Measurements from ENCODE around the gene EFCAB6. TPM values are rescaled to one million over a fixed set of nuclear protein-coding genes. Genes with fewer than 3 reads are reported as not detected.

Gene EFCAB6
- total RNA-seq, 1 experiment from 2014 or later, result not detected

- no peaks in the 10 kb centered on the region for H3K36me3 Mint-ChIP-seq (ENCODE audit: insufficient read depth, unreplicated experiment)
- ChIA-PET CTCF (no interaction called here), POLR2A (no interaction called here)
- Histone ChIP-seq H3K4me1 (no peaks in the 10 kb centered on the region), H3K9me3 (no peaks in the 10 kb centered on the region), H3K27me3 (replicated peaks; ENCODE audit: control insufficient read depth, insufficient read depth, low read length) (no peaks in the 10 kb centered on the region; the same call in 1 of the 2 replicates), H3K36me3 (ENCODE audit: control insufficient read depth, insufficient read depth, low read length) (no peaks in the 10 kb centered on the region), H3K4me3 (ENCODE audit: low read depth, low read length) (no peak overlapping the region)
- no TSS peak for BruUV-seq (replicated peaks)
- no peaks in the 10 kb centered on the region for H3K9me3 Mint-ChIP-seq (ENCODE audit: unreplicated experiment)
- DNase-seq, result no peak
- H3K4me3 Mint-ChIP-seq (ENCODE audit: unreplicated experiment), result no peak overlapping the region
- no peak for TF ChIP-seq CTCF (IDR thresholded peaks at IDR 0.05; ENCODE audit: insufficient read depth in 1 of 2, low read depth in 1 of 2, low read length in 1 of 2, severe bottlenecking in 1 of 2, unreplicated experiment in 1 of 2)
- no peaks in the 10 kb centered on the region for H3K4me1 Mint-ChIP-seq (ENCODE audit: low read depth, unreplicated experiment)
- H3K27me3 Mint-ChIP-seq (ENCODE audit: insufficient read depth, unreplicated experiment), result peaks cover 3% of the 10 kb centered on the region
- H3K27ac Mint-ChIP-seq (ENCODE audit: unreplicated experiment), result no peak overlapping the region
- intact Hi-C loops (cut with micrococcal nuclease; ENCODE audit: unreplicated experiment), result no loop called here
Observed at GRCh38 chr22:43531651-43532050, 280.5 kb downstream of the EFCAB6 start.

- no peak for TF ChIP-seq CTCF (IDR thresholded peaks at IDR 0.05; ENCODE audit: insufficient read depth in 1 of 2, low read depth in 1 of 2, low read length in 1 of 2, severe bottlenecking in 1 of 2, unreplicated experiment in 1 of 2)
- no peak overlapping the region for H3K4me3 Mint-ChIP-seq (ENCODE audit: unreplicated experiment)
- H3K4me3 ChIP-seq (ENCODE audit: low read depth, low read length), result no peak overlapping the region
- H3K4me1 Mint-ChIP-seq (ENCODE audit: low read depth, unreplicated experiment), result no peaks in the 10 kb centered on the region
- H3K36me3 Mint-ChIP-seq (ENCODE audit: insufficient read depth, unreplicated experiment), result no peaks in the 10 kb centered on the region
- intact Hi-C loops (cut with micrococcal nuclease; ENCODE audit: unreplicated experiment), result no loop called here
- no peaks in the 10 kb centered on the region for H3K36me3 ChIP-seq (ENCODE audit: control insufficient read depth, insufficient read depth, low read length)
- DNase-seq, result no peak
- H3K27ac Mint-ChIP-seq (ENCODE audit: unreplicated experiment), result no peak overlapping the region
- ChIA-PET POLR2A (no interaction called here), CTCF (no interaction called here)
- no peaks in the 10 kb centered on the region for H3K9me3 ChIP-seq
- no peaks in the 10 kb centered on the region; the same call in 1 of the 2 replicates for H3K27me3 ChIP-seq (replicated peaks; ENCODE audit: control insufficient read depth, insufficient read depth, low read length)
- no TSS peak for BruUV-seq (replicated peaks)
- no peaks in the 10 kb centered on the region for H3K4me1 ChIP-seq
- H3K9me3 Mint-ChIP-seq (ENCODE audit: unreplicated experiment), result no peaks in the 10 kb centered on the region
- H3K27me3 Mint-ChIP-seq (ENCODE audit: insufficient read depth, unreplicated experiment), result peaks cover 3% of the 10 kb centered on the region
Observed at GRCh38 chr22:43530349-43531201, 281.5 kb downstream of the EFCAB6 start.

GRCh38 chr22:43529934-43530333, 282.2 kb downstream of the EFCAB6 start:
- no TSS peak for BruUV-seq (replicated peaks)
- intact Hi-C loops (cut with micrococcal nuclease; ENCODE audit: unreplicated experiment), result no loop called here

More at GRCh38 chr22:43529934-43530333, 282.2 kb downstream of the EFCAB6 start:
- no peaks in the 10 kb centered on the region for H3K9me3 ChIP-seq
- H3K27ac Mint-ChIP-seq (ENCODE audit: unreplicated experiment), result no peak overlapping the region
- H3K27me3 Mint-ChIP-seq (ENCODE audit: insufficient read depth, unreplicated experiment), result peaks cover 9% of the 10 kb centered on the region
- no peak for TF ChIP-seq CTCF (IDR thresholded peaks at IDR 0.05; ENCODE audit: insufficient read depth in 1 of 2, low read depth in 1 of 2, low read length in 1 of 2, severe bottlenecking in 1 of 2, unreplicated experiment in 1 of 2)
- H3K4me1 Mint-ChIP-seq (ENCODE audit: low read depth, unreplicated experiment), result no peaks in the 10 kb centered on the region
- POLR2A ChIA-PET, result no interaction called here
- CTCF ChIA-PET, result no interaction called here
- no peak overlapping the region for H3K4me3 Mint-ChIP-seq (ENCODE audit: unreplicated experiment)
- no peak for DNase-seq
- no peaks in the 10 kb centered on the region for H3K36me3 ChIP-seq (ENCODE audit: control insufficient read depth, insufficient read depth, low read length)
- H3K4me3 ChIP-seq (ENCODE audit: low read depth, low read length), result no peak overlapping the region
- no peaks in the 10 kb centered on the region for H3K9me3 Mint-ChIP-seq (ENCODE audit: unreplicated experiment)
- H3K4me1 ChIP-seq, result no peaks in the 10 kb centered on the region
- no peaks in the 10 kb centered on the region for H3K36me3 Mint-ChIP-seq (ENCODE audit: insufficient read depth, unreplicated experiment)
- H3K27me3 ChIP-seq (replicated peaks; ENCODE audit: control insufficient read depth, insufficient read depth, low read length), result no peaks in the 10 kb centered on the region; the same call in 1 of the 2 replicates

Data from Caco-2 (cell line).